ENCODE data around the gene SEPTIN1.
"Not testable (repeated sequence)": the region's sequence is repeated elsewhere in the genome, so short reads cannot be mapped to it uniquely, and the experiment has no call there.

SEPTIN1 gene

GRCh38 chr16:30401768-30402425 is 19.5 kb upstream of the SEPTIN1 start:
- DNase-seq (ENCODE audit: low read depth), result no peak

- no peak for DNase-seq (ENCODE audit: low read depth)
Observed at GRCh38 chr16:30399435-30400186, 17.2 kb upstream of the SEPTIN1 start.

GRCh38 chr16:30398661-30399434 is 16.5 kb upstream of the SEPTIN1 start:
- DNase-seq (ENCODE audit: low read depth), result no peak

DNA sequence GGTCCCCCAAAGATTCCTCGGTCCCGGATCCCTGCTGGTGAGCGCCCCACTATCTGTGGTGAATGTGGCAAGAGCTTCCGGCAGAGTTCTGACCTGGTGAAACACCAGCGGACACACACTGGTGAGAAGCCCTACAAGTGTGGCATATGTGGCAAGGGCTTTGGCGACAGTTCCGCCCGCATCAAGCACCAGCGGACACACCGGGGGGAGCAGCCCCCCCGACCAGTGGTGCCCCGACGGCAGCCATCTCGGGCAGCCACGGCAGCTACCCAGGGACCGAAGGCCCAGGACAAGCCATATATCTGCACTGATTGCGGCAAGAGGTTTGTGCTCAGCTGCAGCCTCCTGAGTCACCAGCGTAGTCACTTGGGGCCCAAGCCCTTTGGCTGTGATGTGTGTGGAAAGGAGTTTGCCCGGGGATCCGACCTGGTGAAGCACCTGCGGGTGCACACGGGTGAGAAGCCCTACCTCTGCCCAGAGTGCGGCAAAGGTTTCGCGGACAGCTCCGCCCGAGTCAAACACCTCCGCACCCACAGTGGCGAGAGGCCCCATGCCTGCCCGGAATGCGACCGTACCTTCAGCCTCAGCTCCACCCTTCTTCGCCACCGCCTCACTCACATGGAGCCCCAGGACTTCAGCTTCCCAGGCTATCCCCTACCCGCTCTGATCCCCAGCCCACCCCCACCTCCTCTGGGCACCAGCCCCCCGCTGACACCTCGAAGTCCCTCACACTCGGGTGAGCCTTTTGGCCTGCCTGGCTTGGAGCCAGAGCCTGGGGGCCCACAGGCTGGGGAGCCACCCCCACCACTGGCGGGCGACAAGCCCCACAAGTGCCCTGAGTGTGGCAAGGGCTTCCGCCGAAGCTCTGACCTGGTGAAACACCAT is 15.7 kb upstream of the SEPTIN1 start:
- no peak for DNase-seq (ENCODE audit: low read depth)

- no peak for DNase-seq (ENCODE audit: low read depth)
Observed at GRCh38 chr16:30397056-30397455, 14.7 kb upstream of the SEPTIN1 start.

DNA sequence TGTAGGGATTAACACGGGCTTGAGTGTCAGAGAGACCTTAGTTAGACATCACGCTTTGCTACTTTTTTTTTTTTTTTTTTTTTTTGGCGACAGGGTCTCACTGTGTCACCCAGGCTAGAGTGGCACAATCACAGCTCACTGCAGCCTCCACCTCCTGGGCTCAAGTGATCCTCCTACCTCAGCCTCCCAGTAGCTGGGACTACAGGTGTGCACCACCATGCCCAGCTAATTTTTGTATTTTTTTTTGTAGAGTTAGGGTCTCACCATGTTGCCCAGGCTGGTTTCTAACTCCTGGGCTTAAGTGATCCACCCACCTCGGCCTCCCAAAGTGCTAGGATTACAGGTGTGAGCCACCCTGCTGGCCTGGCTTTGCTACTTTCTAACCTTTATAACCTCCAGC is 14.3 kb upstream of the SEPTIN1 start:
- DNase-seq (ENCODE audit: low read depth), result not testable (repeated sequence)

- DNase-seq (ENCODE audit: low read depth), result no peak
Observed at GRCh38 chr16:30395992-30396585, 13.7 kb upstream of the SEPTIN1 start.

DNA sequence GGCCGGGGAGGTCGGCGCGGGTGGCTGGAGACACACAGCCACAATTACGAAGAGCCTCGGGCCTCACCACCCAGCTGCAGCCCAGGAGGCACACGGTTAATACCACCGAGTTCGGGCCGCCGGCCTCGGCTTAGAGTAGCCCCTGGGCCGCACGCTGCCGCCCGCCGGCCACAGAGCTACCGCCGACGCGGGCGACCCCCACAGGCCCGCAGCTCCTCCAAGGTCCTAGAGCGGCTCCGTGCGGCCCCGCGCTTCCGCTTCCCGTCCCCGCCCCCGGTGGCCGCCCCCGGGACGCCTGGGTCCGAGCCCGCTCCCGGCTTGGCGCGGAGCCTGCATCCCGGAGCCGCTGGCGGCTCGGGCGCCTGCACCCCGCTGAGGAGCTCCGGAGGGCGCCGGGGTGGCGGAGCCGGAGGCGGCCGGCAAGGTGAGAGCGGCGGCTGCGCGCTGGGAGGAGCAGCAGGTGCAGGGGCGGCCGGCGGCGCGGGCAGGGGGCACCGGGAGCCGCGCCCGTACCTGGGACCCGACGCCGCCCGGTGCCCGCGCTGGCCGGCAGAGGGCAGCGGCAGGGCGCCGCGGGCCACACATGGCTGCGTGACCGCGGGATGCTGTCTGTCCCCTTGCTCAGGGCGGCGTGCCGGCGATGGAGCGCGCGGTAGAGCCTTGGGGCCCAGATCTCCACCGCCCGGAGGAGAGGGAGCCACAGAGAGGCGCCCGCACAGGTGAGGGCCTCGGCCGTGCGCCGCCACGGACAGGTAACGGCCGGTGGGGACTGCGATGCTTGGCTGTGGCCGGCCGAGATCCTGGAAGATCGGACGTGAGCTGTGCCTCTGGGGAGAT is 13.0 kb upstream of the SEPTIN1 start, which contains the start of gene ZNF48:
TSS of gene ZNF48 (plus strand) at position 266 of the 837 bp plus-strand sequence. CDS start at position 641, 375 bp downstream.
- DNase-seq (ENCODE audit: low read depth), result peak; percentile 92

GRCh38 chr16:30394592-30395154 is 12.3 kb upstream of the SEPTIN1 start:
- peak; percentile 22 for DNase-seq (ENCODE audit: low read depth)

DNA sequence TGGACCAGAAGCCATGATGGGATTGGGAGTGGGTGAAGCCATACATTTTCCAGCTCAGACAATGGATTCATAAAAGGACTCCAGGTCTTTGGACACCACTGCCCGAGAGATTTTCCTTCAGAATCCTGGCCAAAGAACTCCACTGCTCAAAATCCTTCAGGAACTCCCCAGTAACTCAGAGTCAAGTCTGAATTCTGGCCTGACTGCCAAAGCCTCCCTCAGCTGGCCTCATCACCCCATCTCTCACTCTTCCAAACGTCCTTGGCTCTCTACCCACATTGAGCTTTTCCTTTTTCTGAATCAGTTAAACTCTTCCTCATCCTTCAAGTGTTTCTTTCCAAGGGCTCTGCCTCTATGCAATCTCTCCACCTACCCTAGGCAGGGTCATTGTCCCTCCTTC is 1.2 kb upstream of the SEPTIN1 start:
- DNase-seq (ENCODE audit: low read depth), result no peak

DNA sequence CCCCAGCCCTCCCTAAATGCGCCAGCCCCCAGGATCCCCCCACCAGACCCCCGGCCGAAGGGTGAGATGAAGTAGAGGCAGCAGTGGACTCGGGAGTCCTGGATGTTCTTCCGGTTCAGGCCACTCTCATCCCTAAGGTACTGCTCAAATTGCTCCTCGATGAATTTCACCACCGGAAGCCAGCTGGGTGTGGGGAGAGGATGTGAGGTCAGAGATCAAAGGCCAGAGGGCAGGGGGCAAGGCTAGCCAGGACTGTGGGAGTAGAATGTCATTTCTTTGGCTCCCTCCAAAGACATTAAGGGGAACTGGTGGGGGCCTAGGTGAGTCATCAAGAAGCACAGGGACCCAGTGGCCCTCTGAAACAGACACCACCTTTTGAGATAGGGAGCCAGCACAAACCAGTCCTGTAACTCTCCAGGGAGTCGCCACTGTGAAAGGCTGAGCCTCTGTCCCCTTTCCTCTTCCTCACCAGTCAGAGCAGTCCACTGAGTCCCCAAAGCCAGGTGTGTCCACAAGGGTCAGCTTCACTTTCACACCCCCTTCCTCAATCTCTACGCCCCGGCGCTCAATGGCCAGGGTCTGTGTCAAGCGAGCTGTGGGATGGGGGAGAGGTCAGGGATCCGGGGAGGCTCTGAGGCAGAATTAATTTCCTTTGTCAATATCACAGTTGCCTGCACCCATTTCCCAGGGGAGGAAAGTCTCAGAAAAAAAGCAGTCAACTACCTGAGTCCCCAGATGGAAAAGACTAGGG is 895 bp downstream of the SEPTIN1 start:
- DNase-seq (ENCODE audit: low read depth), result no peak

- DNase-seq (ENCODE audit: low read depth), result no peak
Observed at GRCh38 chr16:30380803-30381208, 1.6 kb downstream of the SEPTIN1 start.

DNA sequence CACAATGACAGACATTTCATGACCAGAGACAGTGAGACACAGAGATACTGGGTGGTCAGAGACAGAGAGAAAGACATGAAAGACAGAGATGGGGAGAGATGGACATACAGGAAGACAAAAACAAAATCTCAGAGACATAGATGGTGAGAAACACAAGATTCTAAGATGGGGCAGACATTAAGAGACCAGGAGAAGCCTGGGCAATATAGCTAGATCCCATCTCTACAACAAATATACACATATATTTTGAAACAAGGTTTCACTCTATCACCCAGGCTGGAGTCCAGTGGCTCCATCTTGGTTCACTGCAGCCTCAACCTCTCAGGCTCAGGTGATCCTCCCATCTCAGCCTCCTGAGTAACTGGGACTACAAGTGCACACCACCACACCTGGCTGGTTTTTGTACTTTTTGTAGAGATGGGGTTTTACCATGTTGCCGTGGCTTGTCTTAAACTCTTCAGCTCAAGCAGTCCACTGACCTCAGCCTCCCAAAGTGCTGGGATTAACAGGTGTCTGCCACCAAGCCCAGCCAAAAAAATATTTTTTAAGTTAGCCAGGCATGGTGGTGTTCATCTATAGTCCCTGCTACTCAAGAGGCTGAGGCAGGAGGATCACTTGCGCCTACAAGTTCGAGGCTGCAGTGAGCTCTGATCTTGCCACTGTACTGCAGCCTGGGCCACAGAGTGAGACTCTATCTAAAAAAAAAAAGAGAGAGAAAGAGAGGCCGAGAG is 2.1 kb downstream of the SEPTIN1 start:
- DNase-seq (ENCODE audit: low read depth), result no peak

DNA sequence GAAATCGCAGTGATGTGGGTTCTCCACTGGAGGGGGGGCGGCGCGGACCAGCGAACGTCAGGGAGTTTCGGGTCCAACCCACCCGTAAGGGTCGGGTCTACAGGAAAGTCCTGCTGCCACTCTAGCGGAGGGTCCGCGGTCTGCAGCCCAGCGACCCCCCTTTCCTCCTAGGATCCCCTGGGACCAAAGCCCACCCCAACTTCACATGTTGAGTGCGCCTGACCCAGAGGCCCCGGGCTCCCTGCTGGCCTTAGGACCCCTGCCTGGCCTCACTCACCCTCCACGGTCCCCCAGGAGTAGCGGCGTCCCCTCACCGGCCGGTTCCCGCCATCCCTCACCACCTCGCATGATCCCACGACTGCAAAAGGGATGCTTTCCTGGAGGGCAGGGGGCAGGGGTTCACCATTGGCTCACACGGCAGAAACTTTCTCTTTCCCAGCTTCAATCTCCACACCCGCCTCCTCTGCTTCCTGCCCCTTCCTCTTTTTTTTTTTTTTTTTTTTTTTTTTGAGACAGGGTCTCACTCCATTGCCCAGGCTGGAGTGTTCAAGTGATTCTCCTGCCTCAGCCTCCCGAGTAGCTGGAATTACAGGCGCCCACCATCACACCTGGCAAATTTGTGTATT is 3.1 kb downstream of the SEPTIN1 start:
- DNase-seq (ENCODE audit: low read depth), result no peak

DNA sequence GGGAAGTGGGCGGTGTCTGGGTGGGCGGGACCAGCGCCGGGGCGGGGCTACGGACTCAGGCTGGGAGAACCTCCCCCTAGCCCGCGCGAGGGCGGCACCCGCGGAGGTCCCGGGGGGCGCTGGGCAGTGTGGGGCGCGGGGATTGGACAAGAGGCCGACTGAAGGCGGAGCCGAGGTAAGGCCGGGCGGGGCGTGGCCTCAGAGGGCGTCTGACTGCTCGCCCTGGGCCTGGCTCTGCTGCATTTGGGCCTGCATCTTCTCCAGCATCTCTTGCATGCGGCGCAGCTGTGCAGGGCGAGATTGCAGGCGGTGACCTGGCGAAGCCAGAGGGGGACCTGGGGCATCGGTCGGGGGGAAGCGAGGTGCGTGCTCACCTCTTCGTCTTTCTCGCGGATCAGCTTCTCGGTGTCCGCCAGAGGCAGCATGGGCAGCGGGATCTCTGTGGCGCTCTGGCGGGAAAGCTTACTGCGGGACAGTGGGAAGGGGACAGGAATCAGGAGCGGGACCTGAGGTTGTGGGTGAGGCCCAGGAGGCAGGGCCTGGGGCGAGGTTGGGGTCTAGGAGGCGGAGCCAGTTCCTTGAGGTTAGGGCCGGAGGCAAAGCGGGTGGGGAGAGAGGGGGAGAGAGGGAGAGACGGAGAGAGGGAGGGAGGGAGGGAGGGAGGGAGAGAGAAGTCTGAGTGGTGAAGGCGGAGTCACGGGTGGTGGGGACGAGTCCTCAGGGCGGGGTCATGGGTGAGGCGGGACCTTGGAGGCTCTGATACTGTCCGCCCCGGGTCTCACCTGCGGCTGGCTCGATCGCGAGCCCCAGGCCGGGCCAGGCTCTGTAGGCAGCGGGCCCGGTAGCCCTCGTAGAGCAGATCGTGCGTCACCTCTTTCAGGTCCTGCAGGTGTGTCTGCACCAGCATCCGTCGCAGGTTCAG is 3.9 kb downstream of the SEPTIN1 start:
- peak; percentile 95 for DNase-seq (ENCODE audit: low read depth)

DNA sequence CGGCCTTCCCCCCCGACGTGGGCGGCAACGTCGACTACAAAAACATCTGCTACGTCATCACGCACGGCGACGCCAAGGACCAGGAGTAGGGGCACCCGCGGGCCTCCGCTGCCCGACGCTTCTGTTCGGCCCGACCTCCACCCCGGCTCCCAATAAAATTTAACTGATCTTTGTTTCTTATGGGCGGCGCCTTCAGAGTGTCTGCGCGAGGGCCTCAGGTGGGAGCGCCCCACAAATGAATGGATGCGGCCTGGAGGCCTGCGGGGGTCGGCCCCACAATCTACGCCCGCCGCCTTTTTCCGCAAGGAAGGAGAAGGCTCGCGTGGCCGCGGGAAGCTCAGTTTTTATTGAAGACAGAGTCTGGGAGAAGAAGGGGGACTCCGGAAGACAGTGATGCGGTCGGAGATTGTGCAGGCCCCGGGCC is 4.5 kb downstream of the SEPTIN1 start:
- DNase-seq (ENCODE audit: low read depth), result peak; percentile 86

All from amniotic epithelial cell (primary cell).